ENCODE results near the gene PEX5. TPM values are rescaled to one million over a fixed set of nuclear protein-coding genes. Genes with fewer than 3 reads are reported as not detected.
"Not testable (repeated sequence)": the region's sequence is repeated elsewhere in the genome, so short reads cannot be mapped to it uniquely, and the experiment has no call there.

Gene PEX5
- total RNA-seq, 1 donor from 2014 or later, result 33.0 TPM

DNA sequence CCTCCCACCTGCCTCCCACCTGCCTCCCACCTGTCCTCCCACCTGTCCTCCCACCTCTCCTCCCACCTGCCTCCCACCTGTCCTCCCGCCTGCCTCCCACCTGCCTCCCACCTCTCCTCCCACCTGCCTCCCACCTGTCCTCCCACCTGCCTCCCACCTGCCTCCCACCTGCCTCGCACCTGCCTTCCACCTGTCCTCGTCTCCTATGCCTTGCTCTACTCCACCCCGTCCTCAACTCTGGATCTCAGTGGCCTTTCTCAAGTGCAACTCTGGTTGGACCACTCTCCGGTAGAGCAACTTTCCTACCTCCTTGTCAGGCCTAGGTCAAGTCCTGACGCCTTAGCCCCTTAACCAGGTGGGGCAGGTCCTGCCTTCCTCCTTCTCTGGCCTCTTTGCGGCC, 29.3 kb upstream of the PEX5 start:
- DNase-seq (ENCODE audit: low read depth in 2 of 2), result no peak

- no peak for DNase-seq (ENCODE audit: low read depth in 2 of 2)
These were observed 28.2 kb upstream of the PEX5 start for GRCh38 chr12:7161327-7161726.

GRCh38 chr12:7161811-7162210, 27.7 kb upstream of the PEX5 start:
- DNase-seq (ENCODE audit: low read depth in 2 of 2), result no peak

GRCh38 chr12:7162691-7163114, 26.8 kb upstream of the PEX5 start:
- peak in 1 of 2 donors; percentile 12 for DNase-seq (ENCODE audit: low read depth in 2 of 2)

DNA sequence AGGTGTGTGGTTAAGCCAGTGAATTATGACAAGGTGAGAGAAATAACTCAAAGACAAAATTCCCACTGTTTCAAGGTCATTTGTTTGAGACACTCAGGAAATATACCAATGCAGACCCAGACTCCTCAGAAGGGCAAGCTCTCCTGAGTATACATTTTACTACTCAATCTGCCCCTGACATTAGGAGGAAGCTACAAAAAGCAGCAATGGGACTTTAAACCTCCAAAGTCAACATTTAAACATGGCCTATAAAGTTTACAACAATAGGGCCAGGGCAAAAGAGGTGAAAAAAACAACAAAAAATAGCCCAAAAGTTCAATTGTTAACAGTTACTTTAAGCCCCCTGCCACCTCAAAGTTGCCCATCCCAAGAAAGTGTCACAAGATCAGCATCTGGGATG, 19.5 kb upstream of the PEX5 start:
- no peak for DNase-seq (ENCODE audit: low read depth in 2 of 2)

- DNase-seq (ENCODE audit: low read depth in 2 of 2), result no peak
These were observed 17.6 kb upstream of the PEX5 start for GRCh38 chr12:7171854-7172253.

GRCh38 chr12:7175493-7175892, 14.0 kb upstream of the PEX5 start:
- no peak for DNase-seq (ENCODE audit: low read depth in 2 of 2)

GRCh38 chr12:7176595-7176994, 12.9 kb upstream of the PEX5 start:
- DNase-seq (ENCODE audit: low read depth in 2 of 2), result no peak

GRCh38 chr12:7178481-7178880, 11.0 kb upstream of the PEX5 start:
- no peak for DNase-seq (ENCODE audit: low read depth in 2 of 2)

DNA sequence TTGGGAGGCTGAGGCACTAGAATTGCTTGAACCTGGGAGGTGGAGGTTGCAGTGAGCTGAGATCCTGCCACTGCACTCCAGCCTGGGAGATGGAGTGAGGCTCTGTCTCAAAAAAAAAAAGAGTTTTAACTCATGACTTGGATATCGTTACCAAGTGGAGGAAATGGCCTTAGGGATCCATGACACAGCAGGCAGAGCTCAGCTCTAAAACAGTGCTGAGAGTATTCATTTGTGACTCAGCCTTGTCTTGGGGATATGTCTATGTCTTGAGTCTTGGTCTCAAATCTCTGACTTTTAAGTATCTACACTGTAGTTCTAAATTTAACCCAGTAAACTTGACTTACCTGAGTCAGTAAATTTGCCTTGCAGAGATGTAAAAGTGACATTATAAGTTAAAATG, 8.8 kb upstream of the PEX5 start:
- no peak for DNase-seq (ENCODE audit: low read depth in 2 of 2)

GRCh38 chr12:7186058-7186457, 3.4 kb upstream of the PEX5 start:
- not testable (repeated sequence) for DNase-seq (ENCODE audit: low read depth in 2 of 2)

GRCh38 chr12:7188562-7189397, 706 bp upstream of the PEX5 start:
- peak; percentile 93 to 98 for DNase-seq (ENCODE audit: low read depth in 2 of 2)

DNA sequence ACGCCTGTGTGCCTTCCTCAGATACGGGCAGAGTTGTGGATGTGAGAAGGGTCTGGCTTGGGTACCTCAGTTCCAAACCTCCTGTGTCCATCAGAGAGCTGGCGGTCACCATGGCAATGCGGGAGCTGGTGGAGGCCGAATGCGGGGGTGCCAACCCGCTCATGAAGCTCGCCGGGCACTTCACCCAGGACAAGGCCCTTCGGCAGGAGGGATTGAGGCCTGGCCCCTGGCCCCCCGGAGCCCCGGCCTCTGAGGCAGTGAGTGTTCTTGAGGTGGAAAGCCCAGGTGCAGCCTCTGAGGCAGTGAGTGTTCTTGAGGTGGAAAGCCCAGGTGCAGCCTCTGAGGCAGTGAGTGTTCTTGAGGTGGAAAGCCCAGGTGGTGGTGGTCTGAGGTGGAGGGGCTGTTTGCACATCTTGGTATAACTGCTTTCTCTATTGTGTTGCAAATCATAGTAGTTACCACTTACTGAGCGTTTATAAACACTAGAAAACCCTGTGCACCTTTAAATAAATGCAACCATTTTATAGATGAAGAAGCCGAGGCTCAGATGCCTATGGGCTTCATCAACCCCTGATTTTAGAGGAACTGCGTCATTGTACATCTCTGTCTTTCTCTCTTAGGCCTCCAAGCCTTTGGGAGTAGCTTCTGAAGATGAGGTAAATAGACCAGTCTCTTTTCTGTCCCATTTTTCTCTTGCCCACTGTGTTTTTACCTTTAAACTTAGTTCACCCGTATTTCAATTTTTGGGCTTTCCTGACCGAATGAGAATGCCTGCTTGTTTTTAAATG, 976 bp downstream of the PEX5 start:
- DNase-seq (ENCODE audit: low read depth in 2 of 2), result peak in 1 of 2 donors; percentile 8

- no peak for DNase-seq (ENCODE audit: low read depth in 2 of 2)
These were observed 4.2 kb downstream of the PEX5 start for GRCh38 chr12:7193674-7194073.

- no peak for DNase-seq (ENCODE audit: low read depth in 2 of 2)
These were observed 8.4 kb downstream of the PEX5 start for GRCh38 chr12:7197841-7198240.

- DNase-seq (ENCODE audit: low read depth in 2 of 2), result no peak
These were observed 13.6 kb downstream of the PEX5 start for GRCh38 chr12:7203109-7203508.

- DNase-seq (ENCODE audit: low read depth in 2 of 2), result no peak
These were observed 15.6 kb downstream of the PEX5 start for GRCh38 chr12:7205091-7205490.

DNA sequence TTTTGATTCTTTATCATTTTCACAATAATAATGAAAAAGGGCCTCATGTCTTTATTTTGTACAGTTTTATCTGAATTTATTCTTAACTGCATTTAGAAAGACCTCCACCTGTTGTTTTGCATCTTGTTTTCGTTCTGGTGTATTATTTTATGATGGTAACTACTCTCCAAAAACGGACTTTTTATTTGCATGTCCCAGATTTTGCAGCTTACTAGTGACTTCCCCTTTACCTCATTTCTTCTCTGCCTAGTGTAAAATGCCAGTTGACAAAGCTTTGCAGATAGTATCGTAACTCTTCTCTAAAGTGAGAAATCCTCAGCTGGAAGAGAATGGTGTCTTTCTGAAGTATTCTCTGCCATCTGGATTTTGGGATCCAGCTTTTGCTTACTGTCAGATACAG, 17.2 kb downstream of the PEX5 start:
- DNase-seq (ENCODE audit: low read depth in 2 of 2), result no peak

- no peak for DNase-seq (ENCODE audit: low read depth in 2 of 2)
These were observed 18.6 kb downstream of the PEX5 start for GRCh38 chr12:7207866-7208625.

GRCh38 chr12:7209958-7210357, 20.5 kb downstream of the PEX5 start:
- no peak for DNase-seq (ENCODE audit: low read depth in 2 of 2)

- DNase-seq (ENCODE audit: low read depth in 2 of 2), result no peak
These were observed 21.2 kb downstream of the PEX5 start for GRCh38 chr12:7210642-7211151.

GRCh38 chr12:7212678-7213077, 23.2 kb downstream of the PEX5 start:
- DNase-seq (ENCODE audit: low read depth in 2 of 2), result no peak
